NT2/D1 (cell line): ENCODE data around the gene UCHL1.

ENCODE experiments used
- DNase-seq: peaks from one replicate; pipeline ENCODE4 v3.0.0-alpha.2; 2011; ENCODE audit warnings: low read depth, low spot score
- H3K27me3 ChIP-seq: 2 replicates; pipeline ENCODE4 v1.6.0; 2011; ENCODE audit warnings: mild to moderate bottlenecking; ENCODE audit not compliant: insufficient read length, insufficient read depth
- H3K36me3 ChIP-seq: 2 replicates; pipeline ENCODE4 v1.6.1; 2011; ENCODE audit warnings: mild to moderate bottlenecking, low read length, mixed read lengths; ENCODE audit not compliant: insufficient read depth, insufficient read length
- H3K4me1 ChIP-seq: 2 replicates; pipeline ENCODE4 v1.5.1; 2011; ENCODE audit not compliant: insufficient read depth, insufficient read length
- H3K4me3 ChIP-seq: 2 replicates; pipeline ENCODE4 v1.5.1; 2011; ENCODE audit warnings: low read depth; ENCODE audit not compliant: insufficient read length
- H3K9ac ChIP-seq: 2 replicates; pipeline ENCODE4 v1.6.0; 2011; ENCODE audit warnings: low read depth; ENCODE audit not compliant: insufficient read length
- H3K9me3 ChIP-seq: 2 replicates; pipeline ENCODE4 v1.5.1; 2011; ENCODE audit warnings: mild to moderate bottlenecking, low read length; ENCODE audit not compliant: insufficient read depth
- SUZ12 ChIP-seq: IDR thresholded peaks from 2 replicates; pipeline ENCODE4 v1.6.1; 2011; ENCODE audit not compliant: insufficient read length, insufficient read depth; ENCODE audit errors: extremely low read depth
- YY1 ChIP-seq: IDR thresholded peaks from 2 replicates; pipeline ENCODE4 v1.6.1; 2011; ENCODE audit not compliant: insufficient read length, insufficient read depth
- ZNF274 ChIP-seq: IDR thresholded peaks from 2 replicates; pipeline ENCODE4 v1.6.1; 2011; ENCODE audit warnings: mild to moderate bottlenecking, low read depth, low read length

UCHL1 gene

DNA sequence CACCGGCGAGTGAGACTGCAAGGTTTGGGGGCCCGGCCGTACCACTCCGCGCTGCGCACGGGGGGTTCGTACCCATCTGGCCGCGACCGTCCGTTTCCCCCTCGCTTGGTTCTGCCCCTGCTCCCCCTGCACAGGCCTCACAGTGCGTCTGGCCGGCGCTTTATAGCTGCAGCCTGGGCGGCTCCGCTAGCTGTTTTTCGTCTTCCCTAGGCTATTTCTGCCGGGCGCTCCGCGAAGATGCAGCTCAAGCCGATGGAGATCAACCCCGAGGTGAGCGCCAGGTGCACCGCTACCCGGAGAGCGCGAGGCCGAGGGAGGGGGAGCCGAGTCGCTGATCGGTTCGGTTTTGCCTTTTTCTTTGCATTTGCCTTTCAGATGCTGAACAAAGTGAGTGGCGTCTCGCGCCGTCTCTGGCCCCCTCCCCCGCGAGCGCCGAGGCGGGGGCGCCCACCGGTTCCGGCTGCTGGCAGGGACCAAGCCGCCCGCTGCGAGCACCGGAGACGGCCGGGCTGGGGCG, at the start of gene UCHL1:
TSS of gene UCHL1 (plus strand) at position 189 of the 517 bp plus-strand sequence. CDS start at position 238, 49 bp downstream.
- H3K4me1 ChIP-seq, result no peaks in the 10 kb centered on the region
- no peaks in the 10 kb centered on the region for H3K27me3 ChIP-seq
- no peak for TF ChIP-seq SUZ12
- TF ChIP-seq ZNF274, result no peak
- TF ChIP-seq YY1, result no peak
- H3K4me3 ChIP-seq, result peak within 1 kb of the TSS; percentile 81
- peak; percentile 86 for DNase-seq
- H3K9ac ChIP-seq, result peak within 1 kb of the TSS; percentile 86
- no peaks in the 10 kb centered on the region for H3K9me3 ChIP-seq
- H3K36me3 ChIP-seq, result peaks cover 44% of the 10 kb centered on the region

DNA sequence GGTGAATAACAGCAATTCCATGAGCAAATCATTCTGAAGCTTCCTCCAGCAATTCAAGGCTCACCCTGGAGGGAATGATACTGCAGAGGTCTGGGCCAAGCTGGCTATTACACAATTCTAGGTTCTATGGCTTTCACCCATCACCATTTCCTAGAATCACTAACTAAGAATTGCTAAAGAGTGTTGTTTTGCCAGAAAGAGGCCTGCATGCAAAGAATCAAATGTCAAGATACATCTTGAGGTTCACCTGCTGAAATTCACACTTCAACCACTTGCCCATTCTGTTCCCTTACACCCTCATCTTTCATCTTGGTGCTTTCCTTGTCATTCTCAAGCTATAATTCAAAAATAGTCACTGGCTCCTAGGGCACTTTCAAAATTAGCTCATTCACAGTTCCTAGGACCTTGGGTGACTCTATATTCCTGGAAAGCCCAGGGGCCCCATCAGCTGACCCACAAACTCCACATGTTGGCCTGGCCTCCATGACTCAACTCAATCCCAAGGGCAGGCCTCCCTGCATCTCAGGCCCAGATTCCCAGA, 49.4 kb upstream of the UCHL1 start:
- Histone ChIP-seq H3K9me3 (no peaks in the 10 kb centered on the region), H3K4me1 (peaks cover 3% of the 10 kb centered on the region), H3K9ac (no peak overlapping the region), H3K4me3 (no peak overlapping the region), H3K36me3 (no peaks in the 10 kb centered on the region), H3K27me3 (no peaks in the 10 kb centered on the region)
- DNase-seq, result no peak
- TF ChIP-seq SUZ12, result no peak
- TF ChIP-seq ZNF274, result no peak
- no peak for TF ChIP-seq YY1

DNA sequence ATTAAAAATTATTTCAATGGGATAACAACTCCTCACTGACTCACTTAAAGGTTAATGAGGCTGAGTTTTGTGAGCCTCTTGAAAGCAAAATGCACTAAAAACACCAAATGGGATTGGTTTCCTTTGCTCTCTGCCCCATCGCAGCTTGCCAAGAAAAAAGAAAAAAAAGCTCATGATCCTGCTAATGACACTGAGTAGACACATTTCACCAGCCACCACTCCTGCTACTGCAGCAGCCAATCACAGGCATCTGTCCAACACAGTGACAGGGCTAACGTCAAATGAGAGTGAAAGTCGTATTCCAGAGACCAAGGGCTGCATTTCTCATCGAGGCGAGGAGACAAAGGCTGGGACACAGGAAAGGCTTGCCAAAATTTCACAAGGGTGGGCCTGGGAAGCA, 47.5 kb upstream of the UCHL1 start:
- H3K4me1 ChIP-seq, result peaks cover 3% of the 10 kb centered on the region
- no peaks in the 10 kb centered on the region for H3K36me3 ChIP-seq
- H3K9ac ChIP-seq, result no peak overlapping the region
- peaks cover 16% of the 10 kb centered on the region for H3K27me3 ChIP-seq
- DNase-seq, result no peak
- no peaks in the 10 kb centered on the region for H3K9me3 ChIP-seq
- no peak for TF ChIP-seq ZNF274
- no peak for TF ChIP-seq SUZ12
- no peak for TF ChIP-seq YY1
- no peak overlapping the region for H3K4me3 ChIP-seq

DNA sequence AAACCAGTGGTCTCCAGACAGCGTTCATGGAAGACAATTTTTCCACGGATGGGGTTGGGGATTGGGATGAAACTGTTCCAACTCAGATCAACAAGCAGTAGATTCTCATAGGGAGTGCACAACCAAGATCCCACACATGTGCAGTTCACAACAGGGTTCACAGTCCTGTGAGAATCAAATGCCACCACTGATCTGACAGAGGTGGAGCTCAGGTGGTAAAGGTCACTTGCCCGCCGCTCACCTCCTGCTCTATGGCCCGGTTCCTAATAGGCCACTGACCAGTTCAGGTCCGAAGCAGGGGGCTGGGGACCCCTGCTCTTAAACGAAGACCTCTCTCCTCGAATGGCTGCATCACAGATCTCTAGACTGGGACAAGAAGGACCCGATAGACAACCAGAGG, 46.8 kb upstream of the UCHL1 start:
- Histone ChIP-seq H3K4me1 (no peaks in the 10 kb centered on the region), H3K36me3 (no peaks in the 10 kb centered on the region), H3K27me3 (peaks cover 16% of the 10 kb centered on the region), H3K9me3 (no peaks in the 10 kb centered on the region), H3K4me3 (no peak overlapping the region), H3K9ac (no peak overlapping the region)
- DNase-seq, result no peak
- TF ChIP-seq YY1 (no peak), SUZ12 (no peak), ZNF274 (no peak)

DNA sequence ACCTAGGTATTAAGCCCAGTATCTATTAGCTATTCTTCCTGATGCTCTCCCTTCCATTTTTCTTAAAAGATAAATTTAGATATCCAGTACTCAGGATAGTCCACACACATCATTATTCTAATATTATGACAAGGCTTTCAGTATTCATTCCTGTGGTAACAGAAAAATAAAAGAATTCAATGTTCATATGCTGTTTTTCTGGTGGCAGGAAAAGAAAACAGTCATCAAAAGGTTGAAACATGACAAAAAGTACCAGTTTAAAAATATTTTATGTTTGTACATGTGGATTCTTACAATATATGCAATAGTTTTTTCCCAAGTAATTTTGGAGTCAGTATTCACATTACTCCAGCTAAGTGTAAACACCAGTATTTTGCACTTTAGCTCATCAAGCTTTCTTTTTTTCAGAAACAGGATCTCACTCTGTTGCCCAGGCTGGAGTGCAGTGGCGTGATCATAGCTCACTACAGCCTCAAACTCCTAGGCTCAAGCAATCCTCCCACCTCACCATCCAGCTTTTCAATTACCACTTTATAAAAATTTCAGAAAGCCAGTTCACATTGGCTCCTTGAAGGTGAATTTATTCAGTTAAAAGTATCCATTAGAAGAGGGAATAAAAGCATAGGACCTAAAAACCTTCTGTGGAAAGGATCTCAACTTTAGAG, 44.6 kb upstream of the UCHL1 start:
- DNase-seq, result no peak
- no peak overlapping the region for H3K4me3 ChIP-seq
- H3K27me3 ChIP-seq, result peaks cover 20% of the 10 kb centered on the region
- no peak overlapping the region for H3K9ac ChIP-seq
- no peaks in the 10 kb centered on the region for H3K36me3 ChIP-seq
- TF ChIP-seq YY1 (no peak), ZNF274 (no peak), SUZ12 (no peak)
- H3K4me1 ChIP-seq, result no peaks in the 10 kb centered on the region
- no peaks in the 10 kb centered on the region for H3K9me3 ChIP-seq

DNA sequence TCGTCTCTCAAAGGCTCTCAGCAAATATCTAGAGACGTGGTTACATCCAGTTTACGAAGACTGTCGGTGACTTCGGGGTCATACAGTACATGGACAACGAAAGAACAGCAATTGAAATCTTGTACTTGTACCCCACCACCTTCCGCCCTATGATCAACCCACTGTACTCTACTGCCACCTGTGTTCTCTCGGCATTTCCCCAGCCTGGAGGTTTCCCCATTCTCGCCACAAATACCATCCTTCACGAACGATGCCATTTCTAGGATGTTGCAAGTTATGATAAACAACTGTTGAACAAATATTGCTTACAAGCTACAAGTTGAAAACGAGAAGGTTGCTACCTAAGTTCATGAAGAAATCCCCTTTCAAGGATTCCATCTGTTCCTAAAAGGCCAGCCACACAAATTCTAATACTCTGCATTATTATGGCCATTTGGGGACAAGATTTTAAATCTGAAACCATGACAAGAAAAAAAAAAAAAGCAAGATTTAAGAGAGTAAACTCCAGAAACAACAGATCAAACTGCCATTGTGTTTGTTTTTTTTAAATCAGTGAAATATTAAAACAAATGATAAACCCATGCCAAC, 44.0 kb upstream of the UCHL1 start:
- TF ChIP-seq SUZ12 (no peak), YY1 (no peak), ZNF274 (no peak)
- peak overlapping the region; percentile 68 for H3K4me3 ChIP-seq
- H3K27me3 ChIP-seq, result peaks cover 20% of the 10 kb centered on the region
- H3K4me1 ChIP-seq, result no peaks in the 10 kb centered on the region
- peak; percentile 22 for DNase-seq
- H3K36me3 ChIP-seq, result no peaks in the 10 kb centered on the region
- H3K9me3 ChIP-seq, result no peaks in the 10 kb centered on the region
- no peak overlapping the region for H3K9ac ChIP-seq

GRCh38 chr4:41213625-41214135, 43.0 kb upstream of the UCHL1 start:
- Histone ChIP-seq H3K9me3 (no peaks in the 10 kb centered on the region), H3K9ac (peak overlapping the region; percentile 91), H3K27me3 (peaks cover 20% of the 10 kb centered on the region), H3K36me3 (no peaks in the 10 kb centered on the region), H3K4me3 (peak overlapping the region; percentile 68), H3K4me1 (no peaks in the 10 kb centered on the region)
- TF ChIP-seq ZNF274 (no peak), YY1 (no peak), SUZ12 (no peak)
- no peak for DNase-seq
